Prostate gland (tissue), 2 donors: ENCODE measurements around the gene AGTRAP. TPM values are rescaled to one million over a fixed set of nuclear protein-coding genes. Genes with fewer than 3 reads are reported as not detected.
A peak's percentile ranks its signal among the peaks of the same experiment; 100 is the strongest.

Experiments used
- DNase-seq: peaks from one replicate; pipeline ENCODE4 v3.0.0-alpha.2; 2019; ENCODE audit warnings: low spot score
- H3K27ac ChIP-seq, 2 donors: fragments of 200-600 bp; sonication (generic); 2 replicates each; pipeline ENCODE4 v1.5.1; 2017 to 2019
- H3K27me3 ChIP-seq: fragments of 200-600 bp; sonication (generic); replicated peaks from 2 replicates; pipeline ENCODE4 v1.5.1; 2019; ENCODE audit not compliant: insufficient read depth
- H3K36me3 ChIP-seq, 2 donors: fragments of 200-600 bp; sonication (generic); 1 replicate in 1 of 2; 2 replicates in 1 of 2; pipeline versions ENCODE4 v1.5.1 to v1.8.1; 2017 to 2019
- H3K4me1 ChIP-seq: fragments of 200-600 bp; sonication (generic); replicated peaks from 2 replicates; pipeline ENCODE4 v1.5.1; 2019
- H3K4me3 ChIP-seq, 2 donors: fragments of 200-600 bp; sonication (generic); 2 replicates each; pipeline ENCODE4 v1.5.1; 2017 to 2019
- H3K9me3 ChIP-seq: fragments of 200-600 bp; sonication (generic); 2 replicates; pipeline ENCODE4 v1.5.1; 2017
- POLR2A ChIP-seq: fragments of 450-650 bp; IDR thresholded peaks from one replicate; pipeline ENCODE4 v1.6.1; 2016; ENCODE audit warnings: antibody characterized with exemption, mild to moderate bottlenecking
- POLR2AphosphoS5 ChIP-seq: sonication (generic); formaldehyde crosslinking; IDR thresholded peaks from one replicate; pipeline ENCODE4 v1.6.1; 2017; ENCODE audit warnings: antibody characterized with exemption
- WGBS: methylation state at CpG from one replicate; pipeline ENCODE4 v1.1.5; 2018; 5-methylcytosine and 5-hydroxymethylcytosine counted together
- intact Hi-C: fragments of 100-400 bp; cut with DNase I; formaldehyde crosslinking; loops from one replicate; pipeline ENCODE4 v1.14.2; 2022
- total RNA-seq, 2 donors: library from RNA; depleted of rRNA; stranded (reverse); fragments of >200 nt; gene quantifications; one replicate each; pipeline ENCODE4 v1.1.0, GENCODE V29; 2016
- TF ChIP-seq, protein P1 (sequence below), 4 experiments: fragments of 200-600 bp in 2 of 4; fragments of 450-650 bp in 2 of 4; sonication (generic) in 2 of 4; IDR thresholded peaks; 1 replicate in 3 of 4; 2 replicates in 1 of 4; pipeline ENCODE4 v1.5.1; 2016 to 2019; ENCODE audit warnings: antibody characterized with exemption in 4 of 4, mild to moderate bottlenecking in 2 of 4, moderate library complexity in 2 of 4

AGTRAP gene
- total RNA-seq, 2 donors from 2014 or later, result 114 to 123 TPM

- H3K36me3 ChIP-seq, result no peaks in the 10 kb centered on the region
- DNase-seq, result no peak
- no peak overlapping the region for H3K27ac ChIP-seq
- no peaks in the 10 kb centered on the region for H3K4me1 ChIP-seq
- intact Hi-C loops, result no loop called here
- WGBS, result 71% methylated on average over 8 of the region's 8 CpGs
- H3K27me3 ChIP-seq, result no peaks in the 10 kb centered on the region
- TF ChIP-seq POLR2AphosphoS5 (no peak), POLR2A (no peak)
- TF ChIP-seq, protein P1, sequence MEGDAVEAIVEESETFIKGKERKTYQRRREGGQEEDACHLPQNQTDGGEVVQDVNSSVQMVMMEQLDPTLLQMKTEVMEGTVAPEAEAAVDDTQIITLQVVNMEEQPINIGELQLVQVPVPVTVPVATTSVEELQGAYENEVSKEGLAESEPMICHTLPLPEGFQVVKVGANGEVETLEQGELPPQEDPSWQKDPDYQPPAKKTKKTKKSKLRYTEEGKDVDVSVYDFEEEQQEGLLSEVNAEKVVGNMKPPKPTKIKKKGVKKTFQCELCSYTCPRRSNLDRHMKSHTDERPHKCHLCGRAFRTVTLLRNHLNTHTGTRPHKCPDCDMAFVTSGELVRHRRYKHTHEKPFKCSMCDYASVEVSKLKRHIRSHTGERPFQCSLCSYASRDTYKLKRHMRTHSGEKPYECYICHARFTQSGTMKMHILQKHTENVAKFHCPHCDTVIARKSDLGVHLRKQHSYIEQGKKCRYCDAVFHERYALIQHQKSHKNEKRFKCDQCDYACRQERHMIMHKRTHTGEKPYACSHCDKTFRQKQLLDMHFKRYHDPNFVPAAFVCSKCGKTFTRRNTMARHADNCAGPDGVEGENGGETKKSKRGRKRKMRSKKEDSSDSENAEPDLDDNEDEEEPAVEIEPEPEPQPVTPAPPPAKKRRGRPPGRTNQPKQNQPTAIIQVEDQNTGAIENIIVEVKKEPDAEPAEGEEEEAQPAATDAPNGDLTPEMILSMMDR (IDR thresholded peaks at IDR 0.05), result no peak
- no peaks in the 10 kb centered on the region for H3K9me3 ChIP-seq
- no peak overlapping the region for H3K4me3 ChIP-seq
Measured at GRCh38 chr1:11697188-11697892, 38.6 kb upstream of the AGTRAP start.

DNA sequence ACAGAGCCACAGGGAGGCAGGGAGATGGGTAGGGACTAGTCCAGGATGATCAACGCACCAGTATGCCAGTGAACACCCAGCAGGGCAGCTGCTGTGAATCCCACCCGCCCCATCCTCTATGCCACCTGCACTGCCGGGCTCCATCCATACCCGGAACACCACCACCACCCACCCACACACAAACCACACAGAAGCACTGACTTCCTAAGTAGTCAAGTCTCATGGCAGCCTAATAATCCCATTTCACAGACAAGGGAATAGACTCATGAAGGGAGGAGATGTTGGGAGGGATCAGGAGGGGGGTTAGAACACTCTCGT is 38.1 kb upstream of the AGTRAP start:
- Histone ChIP-seq H3K27ac (no peak overlapping the region), H3K4me3 (no peak overlapping the region), H3K9me3 (no peaks in the 10 kb centered on the region), H3K36me3 (no peaks in the 10 kb centered on the region), H3K4me1 (no peaks in the 10 kb centered on the region), H3K27me3 (no peaks in the 10 kb centered on the region)
- DNase-seq, result no peak
- intact Hi-C loops, result no loop called here
- WGBS, result 82% methylated on average over 5 of the region's 5 CpGs
- TF ChIP-seq, protein P1 (IDR thresholded peaks at IDR 0.05), result no peak
- no peak for TF ChIP-seq POLR2AphosphoS5
- TF ChIP-seq POLR2A, result no peak

- Histone ChIP-seq H3K27ac (no peak overlapping the region), H3K9me3 (no peaks in the 10 kb centered on the region), H3K27me3 (no peaks in the 10 kb centered on the region), H3K36me3 (no peaks in the 10 kb centered on the region), H3K4me3 (no peak overlapping the region), H3K4me1 (no peaks in the 10 kb centered on the region)
- intact Hi-C loops, result no loop called here
- no peak for DNase-seq
- TF ChIP-seq POLR2A, result no peak
- TF ChIP-seq POLR2AphosphoS5, result no peak
- TF ChIP-seq, protein P1 (IDR thresholded peaks at IDR 0.05), result no peak
- WGBS, result 56% methylated on average over 33 of the region's 34 CpGs
Measured at GRCh38 chr1:11700601-11701467, 35.1 kb upstream of the AGTRAP start.

- Histone ChIP-seq H3K36me3 (no peaks in the 10 kb centered on the region), H3K9me3 (no peaks in the 10 kb centered on the region), H3K27ac (no peak overlapping the region), H3K4me3 (no peak overlapping the region), H3K27me3 (no peaks in the 10 kb centered on the region), H3K4me1 (no peaks in the 10 kb centered on the region)
- WGBS, result 12% methylated on average over 15 of the region's 15 CpGs
- peak; percentile 10 for DNase-seq
- intact Hi-C loops, result no loop called here
- TF ChIP-seq, protein P1 (IDR thresholded peaks at IDR 0.05), result no peak
- TF ChIP-seq POLR2AphosphoS5, result peak; percentile 4
Measured at GRCh38 chr1:11701551-11701961, 34.4 kb upstream of the AGTRAP start.
